GM21367 (cell line): ENCODE data around the gene CBS.
"Not testable (repeated sequence)": the region's sequence is repeated elsewhere in the genome, so short reads cannot be mapped to it uniquely, and the experiment has no call there.

ENCODE experiments used
- ATAC-seq: cut with Tn5 transposase; IDR thresholded peaks from one replicate; pipeline ENCODE4 v1.9.1; 2021; ENCODE audit not compliant: unreplicated experiment

CBS gene

DNA sequence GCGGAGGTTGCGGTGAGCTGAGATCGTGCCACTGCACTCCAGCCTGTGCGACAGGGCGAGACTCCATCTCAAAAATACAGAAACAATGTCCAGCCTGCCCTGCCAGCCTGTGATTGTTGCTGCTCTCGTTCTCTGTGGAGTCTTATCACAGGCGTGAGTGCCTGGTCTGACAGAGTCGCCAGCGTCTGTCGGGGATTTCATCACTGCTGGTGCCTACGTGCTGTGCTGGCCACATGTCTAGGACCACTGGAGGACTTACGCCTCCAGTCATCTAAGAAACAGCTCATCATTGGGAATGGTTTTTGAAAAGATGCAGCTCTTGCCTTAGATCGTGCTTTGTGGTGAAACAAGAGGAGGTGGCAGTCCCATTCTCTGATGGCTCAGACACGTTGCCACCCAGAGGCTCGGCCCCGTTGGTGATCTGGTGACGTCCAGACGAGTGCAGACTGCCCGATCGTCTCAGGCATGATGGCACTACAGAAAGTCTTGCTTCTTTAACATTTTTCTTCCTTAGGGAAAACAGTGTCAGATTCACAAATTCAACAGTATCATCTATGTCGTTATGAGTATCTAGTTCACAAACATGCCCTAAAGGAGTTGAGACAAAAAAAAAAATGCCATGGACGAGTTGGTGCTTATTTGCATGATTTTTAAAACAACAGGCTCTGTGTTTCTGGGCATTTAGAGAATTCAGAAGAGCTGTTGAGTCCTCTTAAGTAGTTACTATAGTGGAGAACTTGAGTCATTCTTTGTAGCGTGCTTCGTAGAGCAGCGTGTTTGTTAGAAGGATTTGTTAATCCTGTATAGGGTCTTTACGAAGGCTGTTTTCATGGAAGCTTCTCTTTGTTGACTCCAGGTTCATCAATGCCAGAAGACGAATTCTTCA lies 47.5 kb downstream of the CBS start:
- no peak for ATAC-seq

- no peak for ATAC-seq
Observed at GRCh38 chr21:43025636-43026180, 49.9 kb downstream of the CBS start.

- no peak for ATAC-seq
Observed at GRCh38 chr21:43024439-43025136, 51.0 kb downstream of the CBS start.

GRCh38 chr21:43023175-43023574 lies 52.5 kb downstream of the CBS start:
- ATAC-seq = no peak

DNA sequence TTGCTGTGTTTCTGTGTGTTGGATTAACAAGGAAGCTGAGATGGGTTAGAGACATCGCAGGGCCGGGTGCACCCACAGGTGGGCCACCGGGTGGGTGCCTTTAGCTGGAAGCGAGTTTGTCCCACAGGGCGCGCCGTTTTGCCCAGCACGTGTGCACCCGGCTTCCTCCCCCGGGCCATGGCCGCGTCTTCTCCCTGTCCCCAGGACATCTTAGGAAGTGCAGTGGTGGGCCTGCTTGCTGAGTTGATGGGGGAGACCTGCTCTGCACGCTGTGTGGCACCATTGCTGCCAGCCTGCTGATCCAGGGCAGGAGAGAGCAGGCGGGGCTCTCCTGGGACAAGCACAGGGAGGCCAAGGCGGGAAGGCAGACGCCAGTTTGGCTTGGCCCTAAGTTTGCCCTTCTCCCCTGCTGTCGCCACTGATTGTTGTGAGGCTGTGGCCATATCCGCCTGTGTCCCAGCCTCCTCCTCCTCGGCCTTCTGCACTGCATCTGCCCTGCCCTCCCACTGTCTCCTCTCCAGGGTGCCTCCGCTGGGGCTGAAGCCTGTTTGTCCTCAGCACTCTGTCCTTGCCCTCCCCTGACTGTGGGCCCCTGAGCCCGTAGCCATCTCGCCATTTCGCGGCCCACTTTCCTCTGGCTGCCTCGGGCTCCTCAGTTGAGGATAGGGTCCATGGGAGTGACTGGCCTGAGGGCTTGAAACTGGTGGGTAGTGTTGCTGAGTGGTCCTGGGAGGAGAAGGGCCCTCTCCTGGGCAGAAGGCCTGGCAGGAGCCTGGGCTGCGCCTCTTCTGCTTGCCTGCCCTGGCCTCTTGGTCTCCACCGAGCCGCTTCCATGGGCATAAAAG lies 53.7 kb downstream of the CBS start:
- no peak for ATAC-seq

GRCh38 chr21:43021191-43021590 lies 54.4 kb downstream of the CBS start:
- ATAC-seq = no peak

DNA sequence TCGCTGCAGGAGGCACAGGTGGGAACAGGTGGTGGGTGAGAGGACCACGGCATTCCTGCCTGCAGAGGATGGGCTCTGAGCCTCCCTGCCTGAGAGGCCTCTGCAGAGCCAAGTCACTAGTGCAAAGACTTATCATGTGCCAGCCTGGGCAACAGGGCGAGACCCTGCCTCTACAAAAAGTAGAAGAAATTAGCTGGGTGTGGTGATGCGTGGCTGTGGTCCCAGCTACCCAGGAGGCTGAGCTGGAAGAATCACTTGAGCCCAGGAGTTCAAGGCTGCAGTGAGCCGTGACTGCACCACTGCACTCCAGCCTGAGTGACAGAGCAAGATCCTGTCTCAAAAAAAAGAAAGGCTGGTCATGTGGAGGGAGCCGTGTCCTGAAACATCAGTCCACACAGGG lies 54.9 kb downstream of the CBS start:
- ATAC-seq = no peak

DNA sequence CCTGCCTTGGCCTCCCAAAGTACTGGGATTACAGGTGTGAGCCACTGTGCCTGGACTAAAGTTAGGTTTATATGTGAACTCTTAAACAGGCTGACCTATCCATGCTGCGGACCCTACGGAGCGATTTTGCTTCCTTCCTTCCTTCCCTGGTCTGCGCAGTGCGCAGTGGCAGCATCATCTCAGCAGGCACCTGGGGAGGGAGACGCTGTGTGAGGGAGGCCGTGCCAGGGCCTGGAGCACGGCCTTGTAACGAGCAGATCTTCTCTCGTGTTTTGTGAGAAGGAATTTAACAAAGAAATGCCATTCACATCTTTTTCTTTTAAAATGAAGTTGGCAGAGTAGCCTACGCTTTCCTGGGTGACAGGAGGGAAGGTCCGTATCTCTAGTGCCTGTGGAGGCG lies 55.5 kb downstream of the CBS start:
- ATAC-seq = no peak

DNA sequence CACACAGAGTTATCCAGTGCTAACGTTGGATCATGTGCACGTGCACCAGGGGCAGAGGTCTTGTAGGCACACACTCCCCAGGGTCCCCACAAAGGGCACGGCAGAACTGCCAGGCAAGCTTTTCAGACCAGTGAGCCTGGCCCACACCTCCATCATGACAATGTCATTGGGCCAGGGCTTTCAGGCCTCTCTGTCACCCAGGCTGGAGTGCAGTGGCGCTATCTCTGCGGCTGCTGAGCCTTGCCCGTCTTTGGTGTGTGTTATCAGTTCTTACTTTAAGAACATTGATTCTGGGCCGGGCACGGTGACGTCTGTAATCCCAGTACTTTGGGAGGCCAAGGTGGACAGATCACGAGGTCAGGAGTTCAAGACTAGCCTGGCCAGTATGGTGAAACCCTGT lies 57.1 kb downstream of the CBS start:
- no peak for ATAC-seq

- no peak for ATAC-seq
Observed at GRCh38 chr21:43016728-43017127, 58.9 kb downstream of the CBS start.

GRCh38 chr21:43015906-43016540 lies 59.6 kb downstream of the CBS start:
- no peak for ATAC-seq

- ATAC-seq = no peak
Observed at GRCh38 chr21:43012596-43012995, 63.0 kb downstream of the CBS start.

GRCh38 chr21:43006874-43007208 lies 68.8 kb downstream of the CBS start:
- ATAC-seq = no peak

DNA sequence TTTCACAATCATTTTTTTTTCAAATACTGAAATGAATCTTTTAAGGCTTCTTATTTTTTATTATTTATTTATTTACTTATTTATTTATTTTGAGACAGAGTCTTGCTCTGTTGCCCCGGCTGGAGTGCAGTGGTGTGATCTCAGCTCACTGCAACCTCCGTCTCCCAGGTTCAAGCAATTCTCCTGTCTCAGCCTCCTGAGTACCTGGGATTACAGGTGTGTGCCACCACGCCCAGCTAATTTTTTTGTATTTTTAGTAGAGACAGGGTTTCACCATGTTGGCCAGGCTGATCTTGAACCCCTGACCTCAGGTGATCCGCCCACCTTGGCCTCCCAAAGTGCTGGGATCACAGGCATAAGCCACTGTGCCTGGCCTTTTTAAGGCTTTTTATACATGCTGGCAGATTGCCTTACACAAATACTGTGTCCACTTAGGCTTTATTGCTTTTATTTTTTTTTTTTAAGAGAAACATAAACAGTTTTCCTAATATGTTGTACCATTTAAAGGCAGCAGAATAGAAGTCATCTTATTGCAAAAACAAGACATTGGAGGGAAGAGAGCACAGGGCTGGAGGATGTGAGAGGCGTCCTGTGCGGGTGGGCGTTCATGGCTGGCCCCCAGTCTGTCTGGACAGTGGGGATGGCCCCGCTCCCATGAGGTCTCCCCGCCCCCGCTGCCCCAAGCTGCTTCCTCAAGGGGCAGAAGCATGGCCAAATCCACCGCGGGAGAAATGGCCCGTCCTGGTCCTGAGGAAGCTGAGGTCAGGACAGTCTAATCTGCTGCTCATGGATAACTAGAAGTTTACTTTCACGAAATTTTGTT lies 69.4 kb downstream of the CBS start:
- not testable (repeated sequence) for ATAC-seq

DNA sequence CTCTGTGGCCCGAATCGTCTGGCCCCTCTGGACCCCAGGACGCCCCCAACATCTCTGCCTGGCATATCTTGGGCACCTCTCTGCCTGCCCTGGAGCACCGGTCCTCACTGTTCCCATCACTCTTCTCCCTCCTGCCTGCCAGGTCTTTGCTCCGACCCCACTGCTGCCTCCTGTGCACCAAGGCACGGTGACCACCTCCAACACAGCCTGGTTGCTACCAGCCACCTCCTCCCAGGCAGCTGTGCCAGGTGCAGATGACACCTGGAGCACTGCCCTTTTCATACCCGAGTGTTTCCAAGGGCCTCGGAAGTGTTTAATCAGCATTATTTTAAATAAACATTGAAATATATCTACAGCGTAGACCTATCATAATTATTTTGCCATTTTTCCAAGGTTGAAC lies 70.0 kb downstream of the CBS start:
- ATAC-seq = no peak

GRCh38 chr21:43004926-43005325 lies 70.7 kb downstream of the CBS start:
- no peak for ATAC-seq
